CD4-positive, alpha-beta T cell treated with Interleukin-17A for 4 hours (primary cell): ENCODE results near the gene MTHFR.

Experiments
- DNase-seq: peaks from one replicate; pipeline ENCODE4 v3.0.0-alpha.2; 2020; ENCODE audit warnings: mixed read lengths

The MTHFR gene

DNA sequence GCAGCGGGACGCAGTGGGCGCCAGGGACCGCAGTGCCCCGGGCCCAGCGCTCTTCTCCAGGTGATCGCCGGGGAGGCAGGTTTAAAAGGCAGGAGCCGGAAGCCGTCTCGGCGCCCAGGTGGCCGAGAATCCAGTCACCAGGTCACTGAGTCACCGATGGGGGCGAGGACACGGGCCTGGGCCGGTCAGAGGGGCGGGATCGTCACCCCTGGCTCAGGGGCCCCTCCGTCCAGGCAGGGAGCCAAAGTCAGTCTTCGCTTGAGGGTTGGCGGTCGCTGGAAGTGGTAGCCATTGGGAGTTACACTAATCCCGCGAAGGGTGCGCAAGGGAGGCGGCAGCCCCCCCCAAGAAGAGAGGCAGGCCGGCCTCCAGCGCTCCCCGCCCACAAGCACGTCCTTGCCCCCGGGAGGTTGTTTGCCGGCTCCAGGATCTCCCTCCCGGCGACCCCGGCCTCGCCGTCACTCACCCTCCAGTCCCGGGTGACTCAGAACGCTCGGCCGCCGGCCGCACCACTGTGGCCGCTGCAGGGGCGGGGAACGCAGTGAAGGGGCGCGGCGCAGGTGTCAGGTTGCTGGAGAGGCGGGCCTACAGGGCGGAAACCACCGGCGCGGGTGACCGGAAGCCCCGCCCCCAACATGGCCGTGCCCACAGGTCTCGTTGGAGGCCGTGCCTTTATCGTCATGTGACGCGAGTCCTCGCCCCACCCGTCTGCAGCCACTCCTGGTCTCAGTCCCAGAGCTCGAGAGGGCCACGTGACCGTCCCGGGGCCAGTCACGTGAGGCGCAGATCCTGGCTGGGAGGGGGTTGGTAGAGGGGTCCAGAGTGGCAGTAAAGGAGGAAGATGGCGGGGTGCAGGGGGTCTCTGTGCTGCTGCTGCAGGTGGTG is at the start of gene MTHFR, which contains the start of gene CLCN6:
TSS of gene MTHFR (minus strand) at position 543 of the 885 bp plus-strand sequence. CDS start 2,848 bp downstream, outside the sequence.
TSS of gene CLCN6 (plus strand) at position 770 of the 885 bp plus-strand sequence. CDS start at position 842, 72 bp downstream.
- DNase-seq, result peak; percentile 99

DNA sequence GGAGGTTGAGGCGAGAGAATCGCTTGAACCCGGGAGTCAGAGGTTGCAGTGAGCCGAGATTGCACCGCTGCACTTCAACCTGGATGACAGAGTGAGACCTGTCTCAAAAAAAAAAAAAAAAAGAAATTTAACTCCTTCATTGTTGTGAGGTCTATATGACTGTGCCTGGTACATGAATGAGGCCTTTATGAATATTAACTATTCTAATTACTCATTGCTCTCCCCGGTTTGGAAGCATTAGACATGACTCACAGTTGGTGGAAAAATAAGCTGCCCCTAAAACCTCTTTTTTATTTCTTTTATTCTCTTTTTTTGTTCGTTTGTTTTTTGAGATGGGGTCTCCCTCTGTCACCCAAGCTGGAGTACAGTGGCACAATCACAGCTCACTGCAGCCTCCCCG is 49.7 kb upstream of the MTHFR start:
- DNase-seq, result no peak

DNA sequence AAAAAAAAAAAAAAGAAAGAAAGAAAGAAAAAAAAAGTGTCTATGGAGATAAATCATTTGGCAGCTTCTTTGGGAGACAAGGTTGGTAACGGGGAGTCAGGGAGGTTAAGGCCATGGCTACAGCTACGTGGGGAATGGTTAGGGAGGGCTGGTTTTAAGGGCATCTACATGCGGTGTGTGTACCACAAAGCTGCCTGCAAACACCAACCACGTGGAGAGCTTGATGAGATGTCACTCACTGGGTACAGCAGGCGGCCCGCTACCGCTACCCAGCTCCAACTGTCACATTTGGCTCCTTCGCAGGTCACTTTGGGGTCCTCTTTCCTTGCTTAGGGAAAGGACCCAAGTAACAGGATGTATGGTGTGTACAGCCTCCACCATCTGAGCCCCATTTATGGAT is 48.8 kb upstream of the MTHFR start:
- DNase-seq, result no peak

- DNase-seq, result no peak
These were observed 45.4 kb upstream of the MTHFR start for GRCh38 chr1:11851180-11851579.

GRCh38 chr1:11850156-11850555 is 44.4 kb upstream of the MTHFR start:
- DNase-seq, result no peak

DNA sequence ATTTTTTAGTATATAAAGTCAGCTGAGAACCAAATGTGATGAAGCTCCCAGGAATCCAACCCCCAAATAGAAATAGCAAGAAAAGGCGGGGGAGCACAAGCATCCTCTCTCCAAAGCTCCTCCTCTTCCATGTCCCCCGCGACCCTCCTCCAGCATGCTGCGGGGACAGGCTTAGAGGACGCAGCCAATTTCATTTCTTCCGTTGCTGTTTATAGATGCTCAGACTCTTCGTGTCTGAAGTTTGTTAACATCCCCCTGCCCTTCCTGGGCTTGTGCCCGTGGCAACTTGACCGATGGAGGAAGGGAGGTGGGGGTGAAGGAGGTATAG is 42.6 kb upstream of the MTHFR start:
- DNase-seq, result no peak

GRCh38 chr1:11847667-11848372 is 42.1 kb upstream of the MTHFR start, which contains the start of gene NPPA:
Gene NPPA, minus strand, starts transcription at chr1:11847783. Its CDS starts 99 bp downstream, at chr1:11847684.
- DNase-seq, result no peak

DNA sequence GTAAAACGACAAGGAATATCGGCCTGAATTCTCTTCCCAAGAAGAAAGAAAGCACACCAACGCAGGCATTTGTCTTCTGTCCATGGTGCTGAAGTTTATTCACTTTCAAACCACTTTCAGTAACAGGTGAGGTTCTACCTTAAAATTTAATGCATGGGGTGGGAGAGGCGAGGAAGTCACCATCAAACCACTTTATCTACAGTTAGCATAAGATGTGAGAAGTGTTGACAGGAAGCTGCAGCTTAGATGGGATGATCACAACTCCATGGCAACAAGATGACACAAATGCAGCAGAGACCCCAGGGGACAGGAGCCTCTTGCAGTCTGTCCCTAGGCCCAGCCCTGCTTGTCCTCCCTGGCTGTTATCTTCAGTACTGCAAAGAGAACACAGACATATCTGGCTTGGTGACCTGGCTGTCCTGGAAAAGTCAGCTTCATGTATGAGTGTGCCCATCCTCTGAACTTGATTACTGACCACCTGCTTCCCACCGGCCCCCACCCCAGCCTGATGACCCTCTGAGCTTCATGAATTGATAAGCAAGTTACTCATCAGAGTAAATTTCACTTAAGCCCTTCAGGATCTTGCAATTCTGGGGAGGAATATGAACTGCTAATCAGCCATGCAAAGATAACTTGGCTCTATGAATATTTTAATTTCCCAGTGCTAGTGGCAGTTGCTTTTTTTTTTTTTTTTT is 40.0 kb upstream of the MTHFR start:
- DNase-seq, result no peak

GRCh38 chr1:11842154-11843041 is 36.6 kb upstream of the MTHFR start:
- DNase-seq, result no peak

- DNase-seq, result no peak
These were observed 35.7 kb upstream of the MTHFR start for GRCh38 chr1:11841245-11842153.

DNA sequence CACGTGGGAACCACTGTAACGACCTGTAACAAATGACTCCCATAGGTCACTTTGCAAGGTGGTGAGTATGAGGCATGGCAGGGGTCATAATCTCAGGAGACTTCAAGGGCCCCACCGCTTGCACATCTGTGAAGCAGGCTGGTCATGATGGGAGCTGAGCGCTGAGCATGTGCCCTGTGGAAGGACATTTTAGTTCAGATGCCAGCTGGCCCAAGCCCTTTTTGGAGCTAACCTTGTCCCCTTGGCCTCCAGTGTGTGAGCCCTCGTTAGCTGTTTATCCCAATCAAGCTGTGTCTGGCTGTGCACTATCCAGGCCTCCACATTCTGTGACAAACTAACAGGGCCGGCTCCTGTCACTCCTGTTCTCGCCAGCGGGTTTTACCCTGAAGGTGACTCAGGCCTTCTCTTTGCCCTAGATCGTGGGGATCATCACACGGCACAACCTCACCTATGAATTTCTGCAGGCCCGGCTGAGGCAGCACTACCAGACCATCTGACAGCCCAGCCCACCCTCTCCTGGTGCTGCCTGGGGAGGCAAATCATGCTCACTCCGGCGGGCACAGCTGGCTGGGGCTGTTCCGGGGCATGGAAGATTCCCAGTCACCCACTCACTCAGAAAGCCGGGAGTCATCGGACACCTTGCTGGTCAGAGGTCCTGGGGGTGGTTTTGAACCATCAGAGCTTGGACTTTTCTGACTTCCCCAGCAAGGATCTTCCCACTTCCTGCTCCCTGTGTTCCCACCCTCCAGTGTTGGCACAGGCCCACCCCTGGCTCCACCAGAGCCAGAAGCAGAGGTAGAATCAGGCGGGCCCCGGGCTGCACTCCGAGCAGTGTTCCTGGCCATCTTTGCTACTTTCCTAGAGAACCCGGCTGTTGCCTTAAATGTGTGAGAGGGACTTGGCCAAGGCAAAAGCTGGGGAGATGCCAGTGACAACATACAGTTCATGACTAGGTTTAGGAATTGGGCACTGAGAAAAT is 34.3 kb upstream of the MTHFR start:
- no peak for DNase-seq

DNA sequence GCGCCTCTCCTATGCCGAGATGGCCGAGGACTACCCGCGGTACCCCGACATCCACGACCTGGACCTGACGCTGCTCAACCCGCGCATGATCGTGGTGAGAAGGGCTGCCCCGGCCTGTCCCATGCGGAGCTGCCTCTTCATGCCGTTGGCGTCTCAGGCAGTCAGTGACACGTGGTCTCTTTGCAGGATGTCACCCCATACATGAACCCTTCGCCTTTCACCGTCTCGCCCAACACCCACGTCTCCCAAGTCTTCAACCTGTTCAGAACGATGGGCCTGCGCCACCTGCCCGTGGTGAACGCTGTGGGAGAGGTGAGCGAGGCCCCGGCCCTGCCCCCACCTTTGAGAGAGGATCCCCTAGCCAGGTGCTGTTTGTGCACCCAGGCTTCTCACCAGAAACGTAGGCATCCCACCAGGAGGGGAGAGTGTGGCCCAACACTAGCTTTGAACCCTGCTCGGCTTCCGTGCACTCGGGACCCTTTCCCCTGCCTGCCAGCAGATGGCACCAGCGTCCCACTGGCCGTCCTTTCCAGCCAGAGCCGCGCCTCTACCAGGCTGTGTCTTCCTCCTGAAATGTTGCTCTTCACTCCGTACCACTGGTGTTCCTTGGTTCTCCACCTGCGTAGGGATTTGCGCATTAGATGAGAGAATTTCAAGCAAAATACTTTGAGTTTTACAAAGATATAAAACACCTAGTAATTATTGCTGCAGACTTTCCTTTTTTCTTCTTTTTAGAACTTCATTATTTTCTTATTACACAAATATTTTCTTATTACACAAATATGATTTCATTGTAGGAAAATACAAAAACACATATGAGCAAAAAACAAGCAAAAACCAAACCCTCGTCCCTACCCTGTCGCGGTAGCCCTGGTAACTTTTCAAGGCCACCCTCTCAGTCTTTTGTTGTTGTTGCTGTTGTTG is 32.8 kb upstream of the MTHFR start:
- peak; percentile 81 for DNase-seq

- no peak for DNase-seq
These were observed 32.1 kb upstream of the MTHFR start for GRCh38 chr1:11837767-11838348.

GRCh38 chr1:11836955-11837766 is 31.4 kb upstream of the MTHFR start:
- no peak for DNase-seq

DNA sequence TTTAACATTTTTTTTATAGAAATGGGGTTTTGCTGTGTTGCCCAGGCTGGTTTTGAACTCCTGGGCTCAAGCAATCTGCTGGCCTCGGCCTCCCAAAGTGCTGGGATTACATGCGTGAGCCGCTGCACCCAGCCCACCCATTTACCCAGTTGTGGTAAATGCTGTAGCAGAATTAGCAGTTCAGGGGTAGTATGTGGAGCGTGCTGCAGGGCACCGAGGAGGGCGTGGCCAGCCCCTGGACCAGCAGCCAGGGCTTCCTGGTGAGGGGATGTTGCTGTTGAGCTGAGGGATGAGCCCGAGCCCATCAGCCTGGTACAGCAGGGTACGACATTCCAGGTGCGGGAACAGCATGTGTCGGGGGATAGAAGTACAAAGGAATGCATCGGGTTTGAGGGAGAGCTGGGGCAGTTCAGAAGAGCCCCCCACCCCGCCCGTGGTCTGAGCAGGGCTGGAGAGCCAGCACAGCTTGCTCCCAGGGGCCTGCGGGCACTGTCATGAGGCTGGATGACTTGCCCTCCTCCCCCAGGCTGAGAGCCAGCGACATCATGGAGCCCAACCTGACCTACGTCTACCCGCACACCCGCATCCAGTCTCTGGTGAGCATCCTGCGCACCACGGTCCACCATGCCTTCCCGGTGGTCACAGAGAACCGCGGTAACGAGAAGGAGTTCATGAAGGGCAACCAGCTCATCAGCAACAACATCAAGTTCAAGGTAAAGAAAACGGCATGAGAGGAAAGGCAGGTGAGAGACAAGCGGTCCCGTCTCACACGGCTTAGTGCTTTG is 29.9 kb upstream of the MTHFR start:
- DNase-seq, result no peak

DNA sequence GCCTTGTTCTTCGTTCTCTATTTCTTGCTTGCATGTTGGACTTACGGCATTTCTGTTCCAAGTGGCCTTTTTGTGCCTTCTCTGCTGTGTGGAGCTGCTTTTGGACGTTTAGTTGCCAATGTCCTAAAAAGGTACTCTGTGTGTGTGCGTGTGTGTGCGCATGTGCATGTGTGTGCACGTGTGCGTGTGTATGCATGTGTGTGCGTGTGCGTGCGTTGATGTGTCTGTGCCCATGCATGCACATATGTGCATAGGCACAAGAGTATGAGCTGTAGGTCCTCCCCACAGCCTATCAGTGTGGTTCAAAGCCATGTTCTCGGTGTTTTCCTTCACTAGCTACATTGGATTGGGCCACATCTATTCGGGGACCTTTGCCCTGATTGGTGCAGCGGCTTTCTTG is 28.1 kb upstream of the MTHFR start:
- DNase-seq, result no peak

DNA sequence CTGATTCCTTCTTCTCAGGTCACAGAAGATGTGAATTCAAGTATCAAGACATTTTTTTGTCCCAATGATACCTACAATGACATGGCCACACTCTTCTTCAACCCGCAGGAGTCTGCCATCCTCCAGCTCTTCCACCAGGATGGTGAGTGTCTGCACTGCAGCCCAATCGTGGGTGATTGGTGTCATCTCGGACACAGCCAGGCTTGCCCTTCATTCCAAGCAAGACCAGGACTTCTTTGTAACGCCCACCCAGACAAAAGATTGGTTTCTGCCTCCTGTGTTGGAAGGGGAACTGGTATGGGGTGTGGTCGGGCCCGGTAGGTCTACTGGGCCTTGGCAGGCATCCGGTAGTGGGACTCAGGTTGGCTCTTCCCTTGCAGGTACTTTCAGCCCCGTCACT is 27.7 kb upstream of the MTHFR start:
- DNase-seq, result no peak
